ENCODE data around the gene COA5.
"Not testable (repeated sequence)": the region's sequence is repeated elsewhere in the genome, so short reads cannot be mapped to it uniquely, and the experiment has no call there.

Gene COA5

DNA sequence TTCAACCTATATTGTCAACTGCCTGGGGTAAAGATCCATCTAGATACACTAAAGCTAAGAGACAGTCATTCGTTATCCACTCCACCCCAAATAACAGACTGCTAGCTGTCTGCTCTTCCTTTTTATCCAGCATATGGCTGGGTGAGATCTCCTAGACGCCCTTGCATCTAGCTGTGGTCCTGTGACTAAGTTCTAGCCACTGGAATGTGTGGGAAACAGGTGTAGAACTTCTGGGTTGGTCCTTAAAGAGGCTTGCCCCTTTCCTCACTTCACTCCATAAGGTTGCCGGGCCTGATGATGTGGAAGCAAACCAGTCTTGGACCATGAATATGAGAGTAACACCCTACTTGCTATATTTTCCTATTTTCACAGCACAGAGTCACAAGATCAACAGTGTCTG lies 3.2 kb downstream of the COA5 start:
- DNase-seq, result no peak

DNA sequence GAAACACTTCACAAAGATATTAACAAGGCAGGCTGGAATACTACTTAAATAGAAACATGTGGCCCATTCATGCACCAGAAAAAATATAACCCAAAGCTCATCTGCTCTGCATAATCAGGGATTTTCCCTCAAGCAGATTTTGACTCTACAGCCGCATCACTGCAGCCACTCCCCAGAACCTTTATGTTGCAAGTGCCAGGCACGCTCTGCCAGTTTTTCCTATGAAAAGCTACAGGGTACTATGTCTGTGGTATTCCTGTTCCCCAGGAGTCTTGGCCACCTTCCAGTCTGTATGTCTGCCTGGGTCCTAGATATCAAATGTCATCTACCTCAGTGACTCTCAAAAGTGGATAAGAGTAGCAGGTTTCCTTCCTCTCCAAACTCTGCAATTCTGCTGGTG lies 3.8 kb downstream of the COA5 start:
- DNase-seq, result no peak

DNA sequence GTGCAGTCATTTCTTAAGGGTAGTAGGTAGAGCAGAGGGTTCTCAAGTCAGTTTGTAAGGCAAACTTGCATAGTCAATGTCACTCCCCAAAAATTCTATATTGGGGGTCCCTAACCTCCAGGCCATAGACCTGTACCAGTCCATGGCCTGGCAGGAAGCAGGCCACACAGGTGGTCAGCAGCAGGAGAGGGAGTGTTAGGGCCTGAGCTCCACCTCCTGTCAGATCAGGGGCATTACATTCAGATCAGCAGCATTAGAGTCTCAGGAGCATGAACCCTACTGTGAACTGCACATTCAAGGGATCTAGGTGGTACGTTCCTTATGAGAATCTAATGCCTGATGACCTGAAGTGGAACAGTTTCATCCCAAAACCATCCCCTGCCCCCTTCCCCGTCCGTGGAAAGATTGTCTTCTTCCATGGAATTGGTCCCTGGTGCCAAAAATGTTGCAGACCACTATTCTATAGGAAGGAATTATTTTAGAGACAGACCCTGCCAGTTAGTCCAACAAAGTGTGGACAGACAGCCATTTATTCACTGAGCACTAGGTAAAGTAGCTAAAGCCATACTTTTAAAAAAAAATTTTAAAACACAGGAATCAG lies 6.7 kb downstream of the COA5 start:
- DNase-seq, result no peak

DNA sequence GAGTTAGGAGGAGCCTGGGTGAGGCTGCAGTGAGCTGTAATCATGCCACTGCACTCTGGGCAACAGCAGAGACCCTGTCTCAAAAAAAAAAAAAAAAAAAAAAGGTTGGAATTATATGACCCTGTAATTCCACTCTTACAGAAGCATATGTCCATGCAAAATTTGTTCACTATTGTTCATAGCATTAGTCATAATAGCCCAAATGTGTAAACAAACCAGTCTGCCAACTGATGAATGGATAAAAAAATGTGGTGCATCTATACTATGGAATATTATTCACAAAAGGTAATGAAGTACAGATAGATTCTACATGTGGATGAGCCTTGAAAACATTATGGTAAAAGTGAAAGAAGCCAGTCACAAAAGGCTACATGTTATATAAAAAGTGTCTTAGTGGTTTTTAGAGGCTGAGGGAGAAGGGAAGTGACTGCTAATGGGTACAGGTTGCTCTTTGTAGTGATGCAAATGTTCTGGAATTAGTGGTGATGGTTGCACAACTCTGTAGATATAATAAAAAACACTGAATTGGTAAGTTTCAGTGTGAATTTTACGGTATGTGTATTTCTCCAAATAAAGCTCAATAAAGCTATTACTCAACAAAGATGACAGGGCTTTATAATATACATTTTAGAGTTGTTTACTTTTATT lies 9.4 kb downstream of the COA5 start:
- no peak for DNase-seq

DNA sequence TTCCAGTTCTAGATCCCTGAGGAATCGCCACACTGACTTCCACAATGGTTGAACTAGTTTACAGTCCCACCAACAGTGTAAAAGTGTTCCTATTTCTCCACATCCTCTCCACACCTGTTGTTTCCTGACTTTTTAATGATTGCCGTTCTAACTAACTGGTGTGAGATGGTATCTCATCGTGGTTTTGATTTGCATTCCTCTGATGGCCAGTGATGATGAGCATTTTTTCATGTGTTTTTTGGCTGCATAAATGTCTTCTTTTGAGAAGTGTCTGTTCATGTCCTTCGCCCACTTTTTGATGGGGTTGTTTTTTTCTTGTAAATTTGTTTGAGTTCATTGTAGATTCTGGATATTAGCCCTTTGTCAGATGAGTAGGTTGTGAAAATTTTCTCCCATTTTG lies 13.6 kb downstream of the COA5 start:
- DNase-seq, result not testable (repeated sequence)

DNA sequence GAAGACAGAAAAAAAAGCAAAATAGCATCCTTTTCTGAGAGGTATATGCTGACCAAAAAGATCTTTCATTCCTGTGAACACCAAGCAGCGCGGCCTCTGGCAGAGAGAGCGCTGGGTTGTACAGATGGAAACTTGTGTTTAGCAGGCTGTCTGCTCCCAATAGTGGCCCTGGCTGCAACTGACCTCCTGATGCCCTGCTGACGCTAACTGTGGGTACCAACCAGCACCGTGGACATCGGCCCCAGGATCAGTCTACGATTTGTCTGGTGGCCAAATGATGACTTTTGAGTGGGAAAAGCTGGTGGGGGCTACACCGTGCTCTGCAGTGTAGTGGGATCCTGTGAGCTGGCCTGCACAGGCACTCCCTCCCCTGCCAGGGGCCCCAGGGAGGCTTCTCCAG lies 15.7 kb downstream of the COA5 start:
- no peak for DNase-seq

DNA sequence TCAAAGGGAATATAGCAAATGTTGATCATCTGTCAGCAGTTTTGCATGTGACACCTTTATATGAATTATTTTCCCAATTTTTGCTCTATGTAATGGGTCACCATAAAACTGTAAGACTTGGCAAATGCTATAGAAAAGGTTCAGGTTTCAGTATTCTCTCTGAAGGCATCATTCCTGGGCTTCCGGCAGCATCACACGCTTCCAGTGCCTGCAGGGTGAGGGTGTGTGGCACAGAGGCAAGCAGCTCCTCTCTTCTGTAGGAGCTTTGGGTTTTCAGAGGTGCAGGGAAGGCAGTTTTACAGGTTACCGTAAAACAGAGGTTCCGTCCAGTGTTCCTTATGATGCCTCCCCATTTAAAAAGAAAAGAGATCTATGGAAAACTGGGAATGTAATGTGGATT lies 18.8 kb downstream of the COA5 start:
- no peak for DNase-seq

DNA sequence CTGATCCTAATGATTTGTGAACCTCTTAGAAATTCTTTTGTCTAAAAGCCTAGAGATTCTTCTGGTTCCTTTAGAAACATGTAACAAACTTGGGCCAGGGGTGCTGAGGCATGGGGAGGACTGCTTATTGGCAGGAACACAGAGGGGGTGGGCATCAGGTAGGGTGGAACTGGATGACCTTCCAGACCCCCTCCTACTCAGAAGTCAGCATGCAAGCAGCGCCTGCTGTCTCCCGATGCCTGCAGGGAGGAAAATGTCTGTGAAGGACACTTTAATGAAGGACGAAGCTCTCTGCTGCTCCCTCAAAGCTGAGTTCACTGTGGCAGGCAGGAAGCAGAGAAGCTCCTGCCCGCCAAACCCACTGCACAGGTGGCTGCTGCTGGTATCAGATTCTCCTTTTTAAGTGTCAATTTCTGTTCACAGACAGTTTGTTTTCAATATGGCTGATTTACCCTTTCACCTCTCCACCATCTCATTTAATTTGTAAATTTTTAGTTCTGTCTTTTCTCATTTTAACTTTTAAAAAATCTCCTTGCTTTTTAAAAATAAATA lies 19.4 kb downstream of the COA5 start:
- DNase-seq, result no peak

DNA sequence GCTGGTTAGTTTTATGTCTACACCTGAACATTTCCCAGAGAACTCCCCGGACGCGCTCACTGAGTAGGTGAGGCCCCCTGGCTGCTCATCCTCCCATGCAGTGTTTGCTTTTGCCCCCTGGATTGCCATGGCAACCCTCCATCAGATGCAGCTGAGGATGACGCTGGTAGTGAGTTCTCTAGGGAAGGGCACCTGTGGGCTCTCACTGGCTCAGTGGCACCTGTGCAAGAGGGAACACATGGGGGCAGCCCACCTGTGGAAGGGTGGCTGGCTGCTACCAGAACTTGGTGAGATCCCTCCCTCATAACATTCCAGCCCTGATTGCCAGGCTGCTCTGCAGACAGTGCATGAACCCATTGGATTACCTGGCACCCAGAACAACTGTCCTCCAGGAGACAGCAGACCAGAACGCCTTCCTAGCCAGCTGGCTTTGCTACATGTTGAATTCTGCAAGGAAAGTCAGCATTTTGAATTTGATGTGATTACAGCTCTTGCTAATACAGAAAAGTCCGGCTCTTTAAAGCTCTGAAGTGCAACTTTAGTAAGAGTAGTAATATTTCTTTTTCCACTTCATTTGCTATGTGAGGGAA lies 21.7 kb downstream of the COA5 start:
- DNase-seq, result no peak

DNA sequence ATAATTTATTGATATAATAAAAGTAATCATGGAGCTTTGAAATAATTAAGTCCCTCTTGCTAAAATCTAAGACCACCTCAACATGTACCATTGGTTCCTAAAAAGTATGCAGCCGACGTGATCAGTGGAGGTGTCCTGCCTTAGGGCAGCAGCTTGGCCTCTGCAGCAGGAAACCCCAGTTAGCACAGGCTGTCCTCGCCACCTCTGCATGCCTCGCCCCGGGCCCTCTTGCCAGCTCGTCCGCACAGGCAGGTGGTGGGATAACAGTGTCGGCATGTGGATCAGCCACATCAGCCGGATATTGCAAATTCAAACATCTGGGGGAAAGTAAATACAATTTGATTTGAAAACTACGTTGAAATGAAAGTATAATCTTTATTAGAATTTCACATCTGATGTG lies 22.9 kb downstream of the COA5 start:
- DNase-seq, result no peak

DNA sequence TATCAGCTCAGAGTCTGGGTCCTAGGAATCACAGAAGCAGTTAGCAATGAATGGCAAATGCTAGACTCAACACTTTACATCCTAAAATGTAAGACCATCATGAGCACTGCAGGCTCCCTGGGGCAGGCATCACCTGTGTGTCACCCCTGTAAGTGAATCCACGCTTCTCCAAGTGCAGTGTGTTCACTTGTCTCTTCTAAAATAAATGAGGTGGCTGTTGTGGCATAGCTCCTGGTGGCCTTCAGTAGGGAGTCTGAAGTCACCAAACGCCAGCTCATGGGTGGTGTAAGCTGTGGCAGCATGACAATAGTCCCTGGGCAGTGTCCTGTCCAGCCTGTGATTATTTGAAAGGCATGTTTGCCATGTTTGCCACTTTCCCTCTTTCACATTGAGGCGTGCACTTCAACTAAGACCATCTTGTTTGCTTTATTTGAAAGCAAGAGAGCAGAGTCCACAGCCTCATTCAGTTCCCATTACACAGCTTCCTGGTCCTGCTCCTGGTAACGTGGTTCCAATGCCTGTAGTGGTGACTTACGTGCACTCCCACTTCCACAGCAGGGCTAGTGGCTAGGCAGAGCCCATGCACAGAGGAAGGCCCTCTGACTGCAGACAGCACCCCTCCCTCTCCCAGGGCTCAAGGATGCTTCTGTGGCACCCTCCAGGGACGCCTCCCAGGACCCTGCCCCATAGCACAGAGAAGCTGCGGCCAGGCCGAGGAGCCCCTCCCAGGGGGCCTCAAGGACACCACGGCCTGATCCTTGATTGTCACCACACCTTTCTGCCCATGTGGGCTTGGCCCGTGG lies 24.3 kb downstream of the COA5 start:
- DNase-seq, result no peak

DNA sequence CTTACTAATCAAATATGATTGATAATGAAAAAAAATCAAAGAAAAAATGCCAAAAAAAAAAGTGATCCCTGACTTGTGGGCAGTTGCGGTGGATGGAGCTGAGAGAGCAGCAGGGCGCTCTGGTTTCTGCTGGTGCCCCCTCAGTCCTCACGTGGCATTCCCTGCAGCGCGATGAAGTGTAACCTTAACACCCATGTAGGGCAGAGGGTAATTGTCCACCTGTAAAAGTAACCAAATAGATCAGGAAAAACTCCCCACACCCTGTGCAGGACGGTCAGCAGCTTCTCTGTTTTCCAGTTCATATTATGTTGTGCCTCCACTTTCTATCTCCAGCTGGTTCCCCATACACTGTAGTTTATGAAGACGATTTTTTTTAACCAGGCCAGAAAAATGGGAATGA lies 25.0 kb downstream of the COA5 start:
- no peak for DNase-seq

DNA sequence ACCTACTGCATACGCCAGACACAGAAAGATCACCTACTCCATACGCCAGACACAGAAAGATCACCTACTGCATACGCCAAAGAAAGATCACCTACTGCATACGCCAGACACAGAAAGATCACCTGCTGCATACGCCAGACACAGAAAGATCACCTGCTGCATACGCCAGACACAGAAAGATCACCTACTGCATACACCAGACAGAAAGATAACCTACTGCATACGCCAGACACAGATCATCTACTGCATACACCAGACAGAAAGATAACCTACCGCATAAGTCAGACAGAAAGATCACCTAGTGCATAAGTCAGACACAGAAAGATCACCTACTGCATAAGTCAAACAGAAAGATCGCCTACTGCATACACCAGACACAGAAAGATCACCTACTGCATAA lies 25.8 kb downstream of the COA5 start:
- no peak for DNase-seq

DNA sequence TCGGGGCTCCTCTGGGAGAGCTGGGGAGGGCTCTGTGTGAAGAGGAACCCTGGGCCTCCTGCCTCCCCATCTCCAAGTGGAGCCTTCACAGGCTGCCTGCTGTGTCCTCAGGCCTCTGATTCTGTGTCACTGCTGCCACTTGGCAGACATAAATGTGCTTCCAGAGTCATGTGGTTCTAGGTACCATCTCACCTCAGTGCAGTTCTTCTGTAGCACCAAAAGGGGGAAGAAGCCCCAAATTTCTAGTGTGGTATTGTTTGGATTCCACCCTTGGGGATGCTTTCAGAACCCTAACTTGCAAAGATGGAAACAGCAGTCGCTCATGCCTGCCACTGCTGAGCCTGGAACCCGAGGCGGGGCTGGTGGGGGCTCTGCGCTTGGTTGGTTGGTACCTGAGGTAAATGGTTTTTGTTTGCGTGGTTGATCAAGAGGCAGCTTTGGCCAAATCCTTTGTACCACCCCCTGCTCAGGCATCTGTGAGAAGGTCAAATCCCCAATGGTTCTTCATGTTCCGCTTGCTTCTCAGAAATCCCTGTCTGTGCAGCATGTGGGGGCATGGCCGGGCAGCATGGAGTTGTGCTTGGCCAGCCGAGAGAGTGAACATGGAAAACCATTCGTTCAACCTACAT lies 27.5 kb downstream of the COA5 start:
- DNase-seq, result no peak

DNA sequence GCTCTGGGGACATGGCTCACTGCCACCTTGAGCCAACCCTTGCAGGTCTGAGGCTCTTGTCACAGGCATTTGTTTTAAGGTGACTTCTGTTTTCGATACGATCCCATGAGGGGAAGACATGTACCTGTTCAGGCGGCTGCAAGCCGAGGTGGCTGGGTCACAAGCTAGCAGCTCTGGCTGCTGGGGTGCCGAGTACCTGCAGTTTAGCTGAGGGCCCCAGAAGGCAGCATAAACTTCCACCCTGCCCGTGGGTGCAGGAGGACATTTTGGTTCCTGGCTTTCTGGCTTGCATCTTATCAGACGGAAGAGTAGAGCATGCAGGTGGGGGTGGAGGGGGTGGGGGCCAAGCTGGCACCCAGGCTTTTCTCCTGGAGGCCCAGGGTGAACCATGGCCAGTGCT lies 28.4 kb downstream of the COA5 start:
- no peak for DNase-seq

DNA sequence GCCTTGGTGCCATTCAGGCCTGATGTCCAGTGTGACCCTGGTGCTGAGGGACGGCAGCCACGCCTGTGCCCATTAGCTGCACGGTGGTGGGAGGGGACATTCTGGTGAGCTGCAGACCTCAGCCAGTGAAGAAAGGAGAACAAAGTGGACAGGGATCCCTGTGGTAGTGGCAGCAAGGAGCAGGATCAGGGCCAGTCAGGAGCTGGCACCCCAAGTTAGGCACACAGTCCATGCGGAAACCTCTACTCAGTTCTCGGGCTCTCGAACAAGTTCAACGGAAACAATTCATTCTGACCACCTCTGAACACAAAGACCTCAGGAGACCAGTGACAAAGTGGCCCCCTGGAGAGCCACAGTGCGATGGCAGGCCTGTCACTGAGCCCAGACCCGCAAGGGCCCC lies 30.1 kb downstream of the COA5 start:
- DNase-seq, result no peak

DNA sequence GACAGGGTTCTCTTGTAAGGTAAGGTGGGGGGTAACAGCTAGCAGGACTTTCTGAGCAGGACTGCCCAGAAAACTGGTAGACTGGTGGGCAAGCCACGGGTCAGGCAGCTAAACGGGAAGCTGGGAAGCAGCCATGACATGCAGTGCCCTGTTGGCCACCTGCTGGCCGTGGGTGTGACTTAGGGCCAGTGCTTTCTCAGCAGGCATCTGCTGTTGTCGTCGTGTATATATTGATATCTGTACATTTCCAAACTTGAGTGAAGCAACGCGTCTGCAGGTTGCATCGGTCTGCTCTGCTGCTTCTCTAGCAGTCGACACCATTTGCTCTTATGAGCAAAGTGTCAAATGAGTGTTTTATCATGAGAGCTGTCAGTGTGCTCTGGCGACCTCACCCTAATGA lies 31.0 kb downstream of the COA5 start:
- no peak for DNase-seq

DNA sequence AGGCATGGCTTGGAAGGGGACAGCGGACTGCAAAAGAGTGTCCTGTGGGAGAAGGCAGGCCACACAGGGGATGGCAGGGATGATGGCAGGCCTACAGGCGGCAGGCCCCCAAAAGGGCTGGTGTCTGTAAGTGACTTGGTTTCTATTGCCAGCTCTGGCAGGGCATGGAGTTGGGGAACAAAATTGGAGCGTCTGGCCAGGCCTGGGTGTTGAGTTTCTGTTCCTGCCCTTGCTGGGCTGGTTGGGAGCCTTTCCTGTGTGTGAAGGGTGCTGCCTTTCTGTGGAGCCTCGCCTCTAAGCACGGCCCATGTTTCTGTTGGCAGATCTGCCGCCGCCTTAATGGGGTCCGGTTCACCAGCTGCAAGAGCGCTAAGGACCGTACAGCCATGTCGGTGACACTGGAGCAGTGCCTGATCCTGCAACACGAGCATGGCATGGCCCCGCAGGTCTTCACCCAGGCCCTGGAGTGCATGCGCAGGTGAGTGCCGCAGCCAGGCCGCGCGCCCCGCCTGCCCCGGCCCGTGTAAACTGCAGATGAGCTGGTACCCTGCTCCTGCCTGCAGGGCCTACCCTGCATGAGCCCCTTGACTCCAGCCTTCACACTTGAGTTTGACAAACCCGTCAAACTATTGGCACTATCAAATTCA lies 31.5 kb downstream of the COA5 start:
- DNase-seq, result no peak

DNA sequence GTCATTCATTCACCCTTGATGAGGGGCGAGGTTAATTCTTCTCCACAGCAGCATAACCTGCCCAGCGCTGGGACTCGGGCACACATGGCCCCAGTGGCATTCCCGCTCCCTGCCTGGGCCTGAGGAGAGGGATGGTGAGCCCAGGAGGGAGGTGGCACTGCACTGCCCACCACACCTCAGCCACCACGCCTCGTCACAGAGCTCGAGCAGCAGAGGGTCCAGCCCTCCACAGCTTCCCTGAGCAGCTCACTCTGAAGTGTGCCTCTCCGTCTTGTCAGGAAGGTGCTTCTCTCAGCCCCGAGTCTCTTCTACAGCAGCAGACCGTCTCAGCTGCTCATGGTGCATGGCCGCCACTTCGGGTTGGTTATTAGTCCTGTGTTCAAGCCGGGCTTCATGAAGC lies 34.9 kb downstream of the COA5 start:
- DNase-seq, result no peak

DNA sequence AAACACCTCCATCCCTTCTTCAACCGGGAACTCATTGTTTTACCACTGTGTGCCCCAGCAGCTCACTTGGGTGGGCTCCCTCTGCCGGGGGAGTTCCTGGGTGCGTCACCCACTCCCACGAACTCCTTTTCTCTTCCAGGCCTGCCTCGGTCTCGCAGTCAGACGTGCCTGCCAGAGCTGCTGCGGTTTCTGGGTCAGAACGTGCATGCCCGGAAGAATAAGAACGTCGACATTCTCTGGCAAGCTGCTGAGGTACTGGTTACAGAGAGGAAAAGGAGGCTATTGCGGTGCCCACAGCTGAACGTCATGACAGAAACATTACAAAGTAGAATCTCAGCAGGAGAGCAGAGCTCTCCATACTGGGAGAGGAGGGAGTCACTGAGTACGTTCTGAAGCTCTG lies 35.6 kb downstream of the COA5 start:
- DNase-seq, result no peak

DNA sequence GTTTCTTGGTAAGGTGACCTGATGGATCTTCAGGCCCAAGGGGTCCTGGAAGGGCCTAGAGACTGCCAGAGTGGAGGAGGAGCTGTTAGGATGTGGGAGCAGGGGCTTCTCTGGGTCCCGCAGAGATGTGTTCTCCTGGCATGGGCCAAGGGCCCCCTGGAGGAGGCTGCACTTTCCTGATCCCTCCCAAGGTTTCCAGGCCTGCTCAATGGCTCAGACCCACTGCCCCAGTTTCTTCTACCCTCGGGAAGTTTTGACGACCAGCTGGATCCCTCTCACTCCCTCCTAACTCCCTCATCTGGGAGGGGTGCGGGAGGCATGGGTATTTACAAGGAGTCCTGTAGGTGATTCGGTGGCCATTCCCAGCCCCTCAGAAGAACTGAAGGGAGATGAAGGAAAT lies 36.1 kb downstream of the COA5 start:
- no peak for DNase-seq

DNA sequence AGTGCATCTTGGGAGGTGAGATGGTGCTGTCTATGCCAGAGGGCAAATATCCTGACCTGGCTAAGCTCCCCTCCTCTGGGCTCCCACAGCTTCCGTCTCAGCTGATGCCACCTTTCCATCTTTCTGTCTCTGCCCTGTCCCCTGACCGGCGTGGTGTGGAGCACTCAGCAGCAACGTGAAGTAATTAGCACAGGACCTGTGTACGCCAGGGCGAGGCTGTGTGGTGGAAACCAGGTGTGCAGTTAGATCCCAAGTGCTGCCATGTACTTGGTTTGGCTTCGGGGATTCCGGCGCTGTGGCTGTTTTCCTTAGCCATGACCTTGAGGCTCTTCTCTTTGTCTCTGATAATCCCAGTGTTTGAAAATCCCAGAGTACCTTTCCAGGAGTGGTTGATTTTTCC lies 36.5 kb downstream of the COA5 start:
- DNase-seq, result no peak
